GM12878 (cell line): ENCODE results near the gene TIAM1.

ENCODE experiments used
- BRCA1 ChIP-seq: IDR thresholded peaks from 2 replicates; pipeline ENCODE4 v1.6.1; 2011; ENCODE audit warnings: low read depth, low read length, improper control_type of control experiment
- CBFB ChIP-seq: IDR thresholded peaks from 2 replicates; pipeline ENCODE4 v1.6.1; 2016; ENCODE audit warnings: antibody characterized with exemption, low read depth
- POLR2A ChIP-seq: IDR thresholded peaks from 2 replicates; pipeline ENCODE4 v1.6.1; 2011; ENCODE audit warnings: low read depth, mild to moderate bottlenecking, low read length
- SMARCA5 ChIP-seq: fragments of 450-650 bp; IDR thresholded peaks from 2 replicates; pipeline ENCODE4 v1.6.1; 2017; ENCODE audit warnings: mild to moderate bottlenecking
- TF ChIP-seq, protein P1 (sequence below), 3 experiments: IDR thresholded peaks in 2 of 3; conservative IDR thresholded peaks in 1 of 3; 2 replicates each; pipeline ENCODE4 v1.5.1; 2011; ENCODE audit warnings: low read depth in 3 of 3, low read length in 3 of 3, mild to moderate bottlenecking in 3 of 3, control low read depth in 2 of 3, moderate library complexity in 2 of 3, inconsistent platforms in 1 of 3, mixed read lengths in 1 of 3; ENCODE audit not compliant: control insufficient read depth in 2 of 3, insufficient read depth in 1 of 3; ENCODE audit errors: extremely low read depth in 1 of 3

DNA sequence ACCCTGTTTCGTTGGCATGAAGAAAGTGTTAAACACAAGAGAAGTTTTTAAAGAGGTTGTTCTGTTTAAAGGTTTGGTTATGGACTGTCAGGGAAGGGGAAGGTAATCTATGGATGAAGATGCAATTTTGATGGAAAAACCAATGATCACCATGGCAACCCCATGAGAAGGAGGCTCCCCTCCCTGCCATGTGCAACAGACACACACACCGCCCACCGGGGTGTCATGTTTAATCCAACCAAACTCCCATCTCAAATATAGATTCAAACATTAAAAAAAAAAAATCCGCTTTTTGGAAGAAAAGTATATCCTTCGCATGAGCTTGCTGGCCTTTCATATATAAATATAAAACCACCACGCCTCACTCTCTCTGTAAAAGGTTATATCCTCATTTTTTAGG, 224.9 kb downstream of the TIAM1 start:
- TF ChIP-seq POLR2A: no peak
- TF ChIP-seq BRCA1: no peak
- TF ChIP-seq CBFB: no peak
- TF ChIP-seq SMARCA5: no peak
- TF ChIP-seq, protein P1, sequence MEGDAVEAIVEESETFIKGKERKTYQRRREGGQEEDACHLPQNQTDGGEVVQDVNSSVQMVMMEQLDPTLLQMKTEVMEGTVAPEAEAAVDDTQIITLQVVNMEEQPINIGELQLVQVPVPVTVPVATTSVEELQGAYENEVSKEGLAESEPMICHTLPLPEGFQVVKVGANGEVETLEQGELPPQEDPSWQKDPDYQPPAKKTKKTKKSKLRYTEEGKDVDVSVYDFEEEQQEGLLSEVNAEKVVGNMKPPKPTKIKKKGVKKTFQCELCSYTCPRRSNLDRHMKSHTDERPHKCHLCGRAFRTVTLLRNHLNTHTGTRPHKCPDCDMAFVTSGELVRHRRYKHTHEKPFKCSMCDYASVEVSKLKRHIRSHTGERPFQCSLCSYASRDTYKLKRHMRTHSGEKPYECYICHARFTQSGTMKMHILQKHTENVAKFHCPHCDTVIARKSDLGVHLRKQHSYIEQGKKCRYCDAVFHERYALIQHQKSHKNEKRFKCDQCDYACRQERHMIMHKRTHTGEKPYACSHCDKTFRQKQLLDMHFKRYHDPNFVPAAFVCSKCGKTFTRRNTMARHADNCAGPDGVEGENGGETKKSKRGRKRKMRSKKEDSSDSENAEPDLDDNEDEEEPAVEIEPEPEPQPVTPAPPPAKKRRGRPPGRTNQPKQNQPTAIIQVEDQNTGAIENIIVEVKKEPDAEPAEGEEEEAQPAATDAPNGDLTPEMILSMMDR (IDR thresholded peaks at IDR 0.05 in 2 of 3, conservative IDR thresholded peaks at IDR 0.05 in 1 of 3; ENCODE audit: control insufficient read depth in 2 of 3, extremely low read depth in 1 of 3, insufficient read depth in 1 of 3, low read depth in 3 of 3, low read length in 3 of 3): no peak
